ENCODE results near the gene ADGRL2. TPM values are rescaled to one million over a fixed set of nuclear protein-coding genes. Genes with fewer than 3 reads are reported as not detected.

Gene ADGRL2
- total and polyA plus RNA-seq, 2 experiments from 2014 or later, result 38.2 to 90.3 TPM

DNA sequence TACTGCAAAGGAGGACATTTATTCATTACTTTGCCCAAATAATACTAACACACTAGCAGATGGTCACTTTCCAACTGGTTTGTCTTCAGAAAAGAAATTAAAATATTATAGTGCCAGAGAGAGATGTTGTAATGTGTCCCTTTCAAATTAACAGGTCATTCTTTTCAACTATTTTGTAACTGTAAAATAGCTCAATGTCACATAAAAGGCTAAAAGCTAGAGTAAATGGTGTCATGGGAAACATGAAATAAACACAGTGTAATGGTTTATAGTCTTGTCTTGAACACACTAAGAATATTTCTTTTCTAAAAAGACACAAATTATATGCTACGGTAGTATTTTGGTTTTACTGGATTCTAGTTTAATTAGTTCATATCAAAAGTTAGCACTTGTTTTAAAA is 77.8 kb downstream of the ADGRL2 start:
- Mint-ChIP-seq H3K4me3 (no peak overlapping the region), H3K27ac (peak overlapping the region; percentile 40; the same call in 1 of the 2 replicates), H3K4me1 (peaks cover 66% of the 10 kb centered on the region), H3K27me3 (ENCODE audit: insufficient read depth, low read depth, poor library complexity) (peaks cover 2% of the 10 kb centered on the region), H3K9me3 (no peaks in the 10 kb centered on the region), H3K36me3 (ENCODE audit: low read depth) (no peaks in the 10 kb centered on the region)
- H2AFZ ChIP-seq, result no peak overlapping the region
- H4K20me1 ChIP-seq (replicated peaks; ENCODE audit: insufficient read depth), result no peaks in the 10 kb centered on the region
- no peaks in the 10 kb centered on the region for H3K9me2 ChIP-seq (ENCODE audit: insufficient read depth)
- ATAC-seq (no peak), DNase-seq (ENCODE audit: low spot score) (no peak)
- H3F3A ChIP-seq (replicated peaks; ENCODE audit: low read depth), result no peaks in the 10 kb centered on the region
- H3K4me2 ChIP-seq, result no peak overlapping the region
- TF ChIP-seq, protein P1, sequence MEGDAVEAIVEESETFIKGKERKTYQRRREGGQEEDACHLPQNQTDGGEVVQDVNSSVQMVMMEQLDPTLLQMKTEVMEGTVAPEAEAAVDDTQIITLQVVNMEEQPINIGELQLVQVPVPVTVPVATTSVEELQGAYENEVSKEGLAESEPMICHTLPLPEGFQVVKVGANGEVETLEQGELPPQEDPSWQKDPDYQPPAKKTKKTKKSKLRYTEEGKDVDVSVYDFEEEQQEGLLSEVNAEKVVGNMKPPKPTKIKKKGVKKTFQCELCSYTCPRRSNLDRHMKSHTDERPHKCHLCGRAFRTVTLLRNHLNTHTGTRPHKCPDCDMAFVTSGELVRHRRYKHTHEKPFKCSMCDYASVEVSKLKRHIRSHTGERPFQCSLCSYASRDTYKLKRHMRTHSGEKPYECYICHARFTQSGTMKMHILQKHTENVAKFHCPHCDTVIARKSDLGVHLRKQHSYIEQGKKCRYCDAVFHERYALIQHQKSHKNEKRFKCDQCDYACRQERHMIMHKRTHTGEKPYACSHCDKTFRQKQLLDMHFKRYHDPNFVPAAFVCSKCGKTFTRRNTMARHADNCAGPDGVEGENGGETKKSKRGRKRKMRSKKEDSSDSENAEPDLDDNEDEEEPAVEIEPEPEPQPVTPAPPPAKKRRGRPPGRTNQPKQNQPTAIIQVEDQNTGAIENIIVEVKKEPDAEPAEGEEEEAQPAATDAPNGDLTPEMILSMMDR (conservative IDR thresholded peaks at IDR 0.05; ENCODE audit: low read depth in 2 of 2), result no peak
- no peak for TF ChIP-seq CREB1 (CRISPR knock-in tag; IDR thresholded peaks at IDR 0.05; ENCODE audit: low read depth)
- TF ChIP-seq EZH2phosphoT487 (IDR thresholded peaks at IDR 0.05; ENCODE audit: unreplicated experiment), result no peak
- no peak for TF ChIP-seq JUNB (IDR thresholded peaks at IDR 0.05; ENCODE audit: unreplicated experiment)
- no peak for TF ChIP-seq ZNF331 (CRISPR knock-in tag; IDR thresholded peaks at IDR 0.05; ENCODE audit: low read depth)
- TF ChIP-seq EZH2 (IDR thresholded peaks at IDR 0.05; ENCODE audit: low read depth, unreplicated experiment), result no peak
- TF ChIP-seq, protein P2, sequence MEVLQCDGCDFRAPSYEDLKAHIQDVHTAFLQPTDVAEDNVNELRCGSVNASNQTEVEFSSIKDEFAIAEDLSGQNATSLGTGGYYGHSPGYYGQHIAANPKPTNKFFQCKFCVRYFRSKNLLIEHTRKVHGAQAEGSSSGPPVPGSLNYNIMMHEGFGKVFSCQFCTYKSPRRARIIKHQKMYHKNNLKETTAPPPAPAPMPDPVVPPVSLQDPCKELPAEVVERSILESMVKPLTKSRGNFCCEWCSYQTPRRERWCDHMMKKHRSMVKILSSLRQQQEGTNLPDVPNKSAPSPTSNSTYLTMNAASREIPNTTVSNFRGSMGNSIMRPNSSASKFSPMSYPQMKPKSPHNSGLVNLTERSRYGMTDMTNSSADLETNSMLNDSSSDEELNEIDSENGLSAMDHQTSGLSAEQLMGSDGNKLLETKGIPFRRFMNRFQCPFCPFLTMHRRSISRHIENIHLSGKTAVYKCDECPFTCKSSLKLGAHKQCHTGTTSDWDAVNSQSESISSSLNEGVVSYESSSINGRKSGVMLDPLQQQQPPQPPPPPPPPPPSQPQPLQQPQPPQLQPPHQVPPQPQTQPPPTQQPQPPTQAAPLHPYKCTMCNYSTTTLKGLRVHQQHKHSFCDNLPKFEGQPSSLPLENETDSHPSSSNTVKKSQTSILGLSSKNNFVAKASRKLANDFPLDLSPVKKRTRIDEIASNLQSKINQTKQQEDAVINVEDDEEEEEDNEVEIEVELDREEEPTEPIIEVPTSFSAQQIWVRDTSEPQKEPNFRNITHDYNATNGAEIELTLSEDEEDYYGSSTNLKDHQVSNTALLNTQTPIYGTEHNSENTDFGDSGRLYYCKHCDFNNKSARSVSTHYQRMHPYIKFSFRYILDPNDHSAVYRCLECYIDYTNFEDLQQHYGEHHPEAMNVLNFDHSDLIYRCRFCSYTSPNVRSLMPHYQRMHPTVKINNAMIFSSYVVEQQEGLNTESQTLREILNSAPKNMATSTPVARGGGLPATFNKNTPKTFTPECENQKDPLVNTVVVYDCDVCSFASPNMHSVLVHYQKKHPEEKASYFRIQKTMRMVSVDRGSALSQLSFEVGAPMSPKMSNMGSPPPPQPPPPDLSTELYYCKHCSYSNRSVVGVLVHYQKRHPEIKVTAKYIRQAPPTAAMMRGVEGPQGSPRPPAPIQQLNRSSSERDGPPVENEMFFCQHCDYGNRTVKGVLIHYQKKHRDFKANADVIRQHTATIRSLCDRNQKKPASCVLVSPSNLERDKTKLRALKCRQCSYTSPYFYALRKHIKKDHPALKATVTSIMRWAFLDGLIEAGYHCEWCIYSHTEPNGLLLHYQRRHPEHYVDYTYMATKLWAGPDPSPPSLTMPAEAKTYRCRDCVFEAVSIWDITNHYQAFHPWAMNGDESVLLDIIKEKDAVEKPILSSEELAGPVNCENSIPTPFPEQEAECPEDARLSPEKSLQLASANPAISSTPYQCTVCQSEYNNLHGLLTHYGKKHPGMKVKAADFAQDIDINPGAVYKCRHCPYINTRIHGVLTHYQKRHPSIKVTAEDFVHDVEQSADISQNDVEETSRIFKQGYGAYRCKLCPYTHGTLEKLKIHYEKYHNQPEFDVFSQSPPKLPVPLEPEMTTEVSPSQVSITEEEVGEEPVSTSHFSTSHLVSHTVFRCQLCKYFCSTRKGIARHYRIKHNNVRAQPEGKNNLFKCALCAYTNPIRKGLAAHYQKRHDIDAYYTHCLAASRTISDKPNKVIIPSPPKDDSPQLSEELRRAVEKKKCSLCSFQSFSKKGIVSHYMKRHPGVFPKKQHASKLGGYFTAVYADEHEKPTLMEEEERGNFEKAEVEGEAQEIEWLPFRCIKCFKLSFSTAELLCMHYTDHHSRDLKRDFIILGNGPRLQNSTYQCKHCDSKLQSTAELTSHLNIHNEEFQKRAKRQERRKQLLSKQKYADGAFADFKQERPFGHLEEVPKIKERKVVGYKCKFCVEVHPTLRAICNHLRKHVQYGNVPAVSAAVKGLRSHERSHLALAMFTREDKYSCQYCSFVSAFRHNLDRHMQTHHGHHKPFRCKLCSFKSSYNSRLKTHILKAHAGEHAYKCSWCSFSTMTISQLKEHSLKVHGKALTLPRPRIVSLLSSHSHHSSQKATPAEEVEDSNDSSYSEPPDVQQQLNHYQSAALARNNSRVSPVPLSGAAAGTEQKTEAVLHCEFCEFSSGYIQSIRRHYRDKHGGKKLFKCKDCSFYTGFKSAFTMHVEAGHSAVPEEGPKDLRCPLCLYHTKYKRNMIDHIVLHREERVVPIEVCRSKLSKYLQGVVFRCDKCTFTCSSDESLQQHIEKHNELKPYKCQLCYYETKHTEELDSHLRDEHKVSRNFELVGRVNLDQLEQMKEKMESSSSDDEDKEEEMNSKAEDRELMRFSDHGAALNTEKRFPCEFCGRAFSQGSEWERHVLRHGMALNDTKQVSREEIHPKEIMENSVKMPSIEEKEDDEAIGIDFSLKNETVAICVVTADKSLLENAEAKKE (CRISPR knock-in tag; IDR thresholded peaks at IDR 0.05), result no peak
- no peak for TF ChIP-seq NANOG (IDR thresholded peaks at IDR 0.05; ENCODE audit: borderline replicate concordance)
- TF ChIP-seq, protein P3, sequence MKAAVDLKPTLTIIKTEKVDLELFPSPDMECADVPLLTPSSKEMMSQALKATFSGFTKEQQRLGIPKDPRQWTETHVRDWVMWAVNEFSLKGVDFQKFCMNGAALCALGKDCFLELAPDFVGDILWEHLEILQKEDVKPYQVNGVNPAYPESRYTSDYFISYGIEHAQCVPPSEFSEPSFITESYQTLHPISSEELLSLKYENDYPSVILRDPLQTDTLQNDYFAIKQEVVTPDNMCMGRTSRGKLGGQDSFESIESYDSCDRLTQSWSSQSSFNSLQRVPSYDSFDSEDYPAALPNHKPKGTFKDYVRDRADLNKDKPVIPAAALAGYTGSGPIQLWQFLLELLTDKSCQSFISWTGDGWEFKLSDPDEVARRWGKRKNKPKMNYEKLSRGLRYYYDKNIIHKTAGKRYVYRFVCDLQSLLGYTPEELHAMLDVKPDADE (IDR thresholded peaks at IDR 0.05), result no peak
- TF ChIP-seq POLR2AphosphoS5 (IDR thresholded peaks at IDR 0.05; ENCODE audit: low read depth), result no peak
- no peak for TF ChIP-seq STAT1 (IDR thresholded peaks at IDR 0.05; ENCODE audit: unreplicated experiment)
- TF ChIP-seq ZNF114 (CRISPR knock-in tag; IDR thresholded peaks at IDR 0.05), result no peak
- TF ChIP-seq, protein P4, sequence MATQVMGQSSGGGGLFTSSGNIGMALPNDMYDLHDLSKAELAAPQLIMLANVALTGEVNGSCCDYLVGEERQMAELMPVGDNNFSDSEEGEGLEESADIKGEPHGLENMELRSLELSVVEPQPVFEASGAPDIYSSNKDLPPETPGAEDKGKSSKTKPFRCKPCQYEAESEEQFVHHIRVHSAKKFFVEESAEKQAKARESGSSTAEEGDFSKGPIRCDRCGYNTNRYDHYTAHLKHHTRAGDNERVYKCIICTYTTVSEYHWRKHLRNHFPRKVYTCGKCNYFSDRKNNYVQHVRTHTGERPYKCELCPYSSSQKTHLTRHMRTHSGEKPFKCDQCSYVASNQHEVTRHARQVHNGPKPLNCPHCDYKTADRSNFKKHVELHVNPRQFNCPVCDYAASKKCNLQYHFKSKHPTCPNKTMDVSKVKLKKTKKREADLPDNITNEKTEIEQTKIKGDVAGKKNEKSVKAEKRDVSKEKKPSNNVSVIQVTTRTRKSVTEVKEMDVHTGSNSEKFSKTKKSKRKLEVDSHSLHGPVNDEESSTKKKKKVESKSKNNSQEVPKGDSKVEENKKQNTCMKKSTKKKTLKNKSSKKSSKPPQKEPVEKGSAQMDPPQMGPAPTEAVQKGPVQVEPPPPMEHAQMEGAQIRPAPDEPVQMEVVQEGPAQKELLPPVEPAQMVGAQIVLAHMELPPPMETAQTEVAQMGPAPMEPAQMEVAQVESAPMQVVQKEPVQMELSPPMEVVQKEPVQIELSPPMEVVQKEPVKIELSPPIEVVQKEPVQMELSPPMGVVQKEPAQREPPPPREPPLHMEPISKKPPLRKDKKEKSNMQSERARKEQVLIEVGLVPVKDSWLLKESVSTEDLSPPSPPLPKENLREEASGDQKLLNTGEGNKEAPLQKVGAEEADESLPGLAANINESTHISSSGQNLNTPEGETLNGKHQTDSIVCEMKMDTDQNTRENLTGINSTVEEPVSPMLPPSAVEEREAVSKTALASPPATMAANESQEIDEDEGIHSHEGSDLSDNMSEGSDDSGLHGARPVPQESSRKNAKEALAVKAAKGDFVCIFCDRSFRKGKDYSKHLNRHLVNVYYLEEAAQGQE (IDR thresholded peaks at IDR 0.05; ENCODE audit: unreplicated experiment), result no peak
- H3K79me2 ChIP-seq (replicated peaks; ENCODE audit: insufficient read depth), result peaks cover 97% of the 10 kb centered on the region
- peaks cover 53% of the 10 kb centered on the region for H3K4me1 ChIP-seq (ENCODE audit: insufficient read depth)
- peak overlapping the region; percentile 23; the same call in 1 of the 2 replicates for H3K27ac ChIP-seq (ENCODE audit: low read depth)
- no peak overlapping the region for H3K4me3 ChIP-seq
- no peaks in the 10 kb centered on the region for H3K36me3 ChIP-seq (ENCODE audit: insufficient read depth)
- no peaks in the 10 kb centered on the region for H3K27me3 ChIP-seq (ENCODE audit: insufficient read depth)
